ENCODE results near the gene HM13. TPM values are rescaled to one million over a fixed set of nuclear protein-coding genes. Genes with fewer than 3 reads are reported as not detected.

The HM13 gene
- total RNA-seq, 4 donors from 2014 or later: 54.8 to 86.7 (median 75.8) TPM

DNA sequence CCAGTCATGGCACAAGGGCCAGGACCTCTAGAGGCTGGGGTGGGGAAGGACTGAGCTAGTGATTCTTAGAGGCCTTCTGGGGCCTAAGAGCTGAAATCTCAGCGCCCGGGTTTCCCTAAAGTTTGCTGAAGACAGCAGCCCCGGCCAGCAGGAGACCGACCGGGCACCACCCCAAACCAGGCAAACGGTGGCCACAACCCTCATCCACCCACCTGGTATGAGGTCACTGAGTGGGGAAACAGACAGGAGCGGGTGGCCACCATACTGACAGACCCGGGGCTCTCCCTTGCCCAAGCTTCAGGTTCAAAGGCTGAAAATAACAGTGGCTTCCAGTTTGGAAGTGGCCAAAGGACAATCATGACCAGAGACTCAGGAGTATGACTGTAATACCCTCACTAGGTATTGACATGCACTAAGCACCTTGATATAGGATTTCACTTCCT lies 55.8 kb downstream of the HM13 start:
- TF ChIP-seq, protein P1, sequence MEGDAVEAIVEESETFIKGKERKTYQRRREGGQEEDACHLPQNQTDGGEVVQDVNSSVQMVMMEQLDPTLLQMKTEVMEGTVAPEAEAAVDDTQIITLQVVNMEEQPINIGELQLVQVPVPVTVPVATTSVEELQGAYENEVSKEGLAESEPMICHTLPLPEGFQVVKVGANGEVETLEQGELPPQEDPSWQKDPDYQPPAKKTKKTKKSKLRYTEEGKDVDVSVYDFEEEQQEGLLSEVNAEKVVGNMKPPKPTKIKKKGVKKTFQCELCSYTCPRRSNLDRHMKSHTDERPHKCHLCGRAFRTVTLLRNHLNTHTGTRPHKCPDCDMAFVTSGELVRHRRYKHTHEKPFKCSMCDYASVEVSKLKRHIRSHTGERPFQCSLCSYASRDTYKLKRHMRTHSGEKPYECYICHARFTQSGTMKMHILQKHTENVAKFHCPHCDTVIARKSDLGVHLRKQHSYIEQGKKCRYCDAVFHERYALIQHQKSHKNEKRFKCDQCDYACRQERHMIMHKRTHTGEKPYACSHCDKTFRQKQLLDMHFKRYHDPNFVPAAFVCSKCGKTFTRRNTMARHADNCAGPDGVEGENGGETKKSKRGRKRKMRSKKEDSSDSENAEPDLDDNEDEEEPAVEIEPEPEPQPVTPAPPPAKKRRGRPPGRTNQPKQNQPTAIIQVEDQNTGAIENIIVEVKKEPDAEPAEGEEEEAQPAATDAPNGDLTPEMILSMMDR (IDR thresholded peaks at IDR 0.05): no peak
- TF ChIP-seq EP300 (IDR thresholded peaks at IDR 0.05) (no peak), POLR2A (IDR thresholded peaks at IDR 0.05) (no peak)
- H3K4me3 ChIP-seq: no peak overlapping the region
- H3K9me3 ChIP-seq: no peaks in the 10 kb centered on the region
- WGBS, 2 donors: 74 to 100% methylated on average over 2 to 8 of the region's 8 CpGs
- H3K27me3 ChIP-seq: no peaks in the 10 kb centered on the region
- DNase-seq (ENCODE audit: low spot score in 2 of 2): no peak
- H3K27ac ChIP-seq: peak overlapping the region; percentile 74 to 97 (median 91)
- H3K36me3 ChIP-seq: peaks cover 0 to 44% (median 0%) of the 10 kb centered on the region in 3 donors
- peaks cover 0 to 57% (median 37%) of the 10 kb centered on the region in 4 donors for H3K4me1 ChIP-seq

DNA sequence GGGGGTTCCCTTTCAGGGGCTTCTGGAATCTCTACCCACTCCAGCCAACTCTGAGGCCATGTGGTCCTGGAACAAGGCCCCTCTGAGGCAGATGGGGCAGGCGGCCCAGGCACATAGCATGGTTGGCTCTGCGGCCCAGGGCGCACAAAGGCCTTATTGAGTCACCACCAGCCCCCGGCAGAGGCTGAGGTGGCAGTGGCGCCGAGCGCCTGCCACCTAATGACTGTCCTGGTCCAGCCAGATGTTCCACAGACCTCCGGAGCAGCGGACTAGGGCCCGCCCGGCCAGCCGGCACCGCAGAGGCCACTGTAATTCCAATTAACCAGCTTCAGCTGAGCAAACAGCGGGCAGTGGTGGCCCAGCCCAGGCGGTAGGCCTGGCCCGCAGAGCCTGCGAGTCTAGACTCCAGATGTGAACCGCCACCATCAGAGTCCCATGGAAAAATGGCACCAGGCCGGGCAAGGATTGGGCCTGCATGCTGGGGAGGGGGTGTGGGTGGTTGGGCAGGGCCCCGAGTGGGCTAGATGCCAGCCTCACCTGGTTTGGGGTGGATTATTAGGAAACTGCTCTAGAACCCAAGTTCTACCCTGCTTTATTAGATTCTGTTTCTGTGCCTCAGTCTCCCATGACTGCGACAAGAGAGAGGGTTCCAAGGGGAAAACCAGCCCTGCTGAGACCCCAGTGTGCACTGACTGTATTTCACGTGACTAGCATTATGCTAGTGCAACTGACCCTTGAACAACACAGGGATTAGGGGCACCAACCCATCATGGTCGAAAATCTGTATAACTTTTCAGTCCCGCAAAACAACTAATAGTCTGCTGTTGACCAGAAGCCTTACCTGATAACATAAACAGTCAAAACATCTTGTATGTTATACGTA lies 56.7 kb downstream of the HM13 start:
- Histone ChIP-seq H3K4me1 (peaks cover 0 to 57% (median 37%) of the 10 kb centered on the region in 4 donors), H3K36me3 (peaks cover 0 to 35% (median 0%) of the 10 kb centered on the region in 3 donors), H3K9me3 (no peaks in the 10 kb centered on the region), H3K27me3 (no peaks in the 10 kb centered on the region), H3K27ac (peak overlapping the region; percentile 74 to 97 (median 91)), H3K4me3 (no peak overlapping the region)
- 60 to 62% methylated on average over 23 to 25 of the region's 25 CpGs for WGBS, 2 donors
- peak; percentile 18 to 56 for DNase-seq (ENCODE audit: low spot score in 2 of 2)
- TF ChIP-seq, protein P1 (IDR thresholded peaks at IDR 0.05): peak in 2 of 5 experiments; percentile 3 to 18
- TF ChIP-seq POLR2A (IDR thresholded peaks at IDR 0.05) (peak in 1 of 2 donors; percentile 33), EP300 (IDR thresholded peaks at IDR 0.05) (peak; percentile 47 to 54)

DNA sequence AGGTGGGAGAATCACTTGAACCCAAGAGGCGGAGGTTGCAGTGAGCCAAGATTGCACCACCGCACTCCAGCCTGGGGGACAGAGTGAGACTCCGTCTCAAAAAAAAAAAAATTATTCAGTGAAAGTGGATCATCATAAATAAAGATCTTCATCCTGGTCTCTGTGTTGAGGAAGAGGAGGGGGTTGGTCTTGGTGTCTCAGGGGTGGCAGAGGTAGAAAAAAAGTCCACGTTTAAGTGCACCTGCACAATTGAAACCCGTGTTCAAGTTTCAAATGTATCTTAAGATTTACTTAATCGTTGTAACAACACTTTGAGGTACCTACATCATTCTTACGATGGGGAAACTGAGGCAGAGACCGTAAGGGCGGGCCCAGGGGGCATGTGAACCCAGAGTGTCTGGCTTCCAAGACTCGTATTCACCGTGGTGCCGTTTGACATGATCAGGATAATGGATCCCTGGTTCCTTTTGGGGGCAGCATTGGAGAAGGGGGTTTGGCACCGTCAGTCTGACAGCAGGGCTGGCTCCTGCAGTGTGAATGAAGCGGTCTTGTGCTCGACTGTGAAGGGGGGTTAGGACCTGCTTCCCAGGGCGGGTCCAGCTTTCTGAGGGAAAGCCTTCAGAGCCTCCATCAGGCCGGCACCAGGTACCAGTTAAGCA lies 57.9 kb downstream of the HM13 start:
- peaks cover 0 to 23% (median 0%) of the 10 kb centered on the region in 3 donors for H3K36me3 ChIP-seq
- H3K27me3 ChIP-seq: no peaks in the 10 kb centered on the region
- no peak for TF ChIP-seq POLR2A (IDR thresholded peaks at IDR 0.05)
- TF ChIP-seq EP300 (IDR thresholded peaks at IDR 0.05): no peak
- TF ChIP-seq, protein P1 (IDR thresholded peaks at IDR 0.05): no peak
- peaks cover 0 to 57% (median 37%) of the 10 kb centered on the region in 4 donors for H3K4me1 ChIP-seq
- no peak for DNase-seq (ENCODE audit: low spot score in 2 of 2)
- H3K4me3 ChIP-seq: peak overlapping the region in 3 of 4 donors; percentile 42 to 62 (median 54)
- no peaks in the 10 kb centered on the region for H3K9me3 ChIP-seq
- 33 to 36% methylated on average over 17 of the region's 17 CpGs for whole genome bisulfite sequencing, 2 donors
- peak overlapping the region; percentile 74 to 97 (median 91) for H3K27ac ChIP-seq

DNA sequence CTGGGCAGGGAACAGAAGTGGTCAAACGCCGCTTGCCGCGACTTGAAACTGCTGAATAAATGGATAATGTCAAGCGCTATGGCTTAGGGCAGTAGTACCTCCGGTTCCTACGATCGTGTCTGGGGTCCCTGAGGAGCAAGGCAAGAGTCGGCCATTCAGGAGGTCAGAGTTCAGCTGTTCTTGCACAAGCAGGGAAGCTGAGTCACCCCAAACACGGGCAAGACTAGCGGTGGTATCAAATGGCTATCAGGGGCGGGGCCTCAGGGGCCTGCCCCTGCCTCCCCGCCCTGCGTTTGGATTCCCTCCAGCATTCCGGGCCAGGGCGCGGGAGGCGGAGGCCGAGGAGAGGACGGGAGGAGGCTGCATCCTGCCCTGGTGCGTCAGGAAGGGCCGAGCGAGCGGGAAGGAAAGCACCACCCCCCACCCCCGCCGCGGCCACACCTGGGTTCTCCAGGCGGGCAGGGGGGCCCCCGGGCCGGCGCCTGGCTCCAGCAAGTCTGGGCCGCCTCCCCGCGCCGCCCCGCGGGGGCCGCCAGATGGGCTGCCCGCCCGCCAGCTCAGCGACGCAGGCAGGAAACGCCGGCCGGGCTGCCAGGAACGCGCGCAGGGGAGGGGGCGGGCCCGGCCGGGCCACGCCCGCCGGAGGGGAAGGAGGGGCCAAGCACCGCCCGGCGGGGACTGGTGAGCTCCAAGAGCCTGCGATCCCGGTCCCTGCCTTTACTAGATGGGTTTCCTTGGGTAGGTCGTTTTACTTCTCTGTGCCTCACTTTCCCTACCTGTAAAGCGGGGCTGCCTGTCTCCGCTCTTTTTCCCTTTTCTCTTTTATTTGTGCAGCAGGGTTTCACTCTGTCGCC lies 58.7 kb downstream of the HM13 start:
- 1% methylated on average over 37 to 39 of the region's 63 CpGs for WGBS, 2 donors

More for the DNA sequence above, 58.7 kb downstream of the HM13 start:
- H3K36me3 ChIP-seq: peaks cover 0 to 15% (median 0%) of the 10 kb centered on the region in 3 donors
- H3K27ac ChIP-seq: peak overlapping the region; percentile 74 to 97 (median 91)
- TF ChIP-seq POLR2A (IDR thresholded peaks at IDR 0.05) (peak; percentile 77 to 88), EP300 (IDR thresholded peaks at IDR 0.05) (peak; percentile 73 to 97)
- TF ChIP-seq, protein P1 (IDR thresholded peaks at IDR 0.05): peak in 3 of 5 experiments; percentile 7 to 70 (median 47)
- peak; percentile 93 to 98 for DNase-seq (ENCODE audit: low spot score in 2 of 2)
- H3K27me3 ChIP-seq: no peaks in the 10 kb centered on the region
- H3K9me3 ChIP-seq: no peaks in the 10 kb centered on the region
- peak overlapping the region; percentile 36 to 62 (median 48) for H3K4me3 ChIP-seq
- peaks cover 0 to 57% (median 37%) of the 10 kb centered on the region in 4 donors for H3K4me1 ChIP-seq
